Measurements from ENCODE around the gene PHC1.
A peak's percentile ranks its signal among the peaks of the same experiment; 100 is the strongest.
"Not testable (repeated sequence)": the region's sequence is repeated elsewhere in the genome, so short reads cannot be mapped to it uniquely, and the experiment has no call there.

The PHC1 gene

DNA sequence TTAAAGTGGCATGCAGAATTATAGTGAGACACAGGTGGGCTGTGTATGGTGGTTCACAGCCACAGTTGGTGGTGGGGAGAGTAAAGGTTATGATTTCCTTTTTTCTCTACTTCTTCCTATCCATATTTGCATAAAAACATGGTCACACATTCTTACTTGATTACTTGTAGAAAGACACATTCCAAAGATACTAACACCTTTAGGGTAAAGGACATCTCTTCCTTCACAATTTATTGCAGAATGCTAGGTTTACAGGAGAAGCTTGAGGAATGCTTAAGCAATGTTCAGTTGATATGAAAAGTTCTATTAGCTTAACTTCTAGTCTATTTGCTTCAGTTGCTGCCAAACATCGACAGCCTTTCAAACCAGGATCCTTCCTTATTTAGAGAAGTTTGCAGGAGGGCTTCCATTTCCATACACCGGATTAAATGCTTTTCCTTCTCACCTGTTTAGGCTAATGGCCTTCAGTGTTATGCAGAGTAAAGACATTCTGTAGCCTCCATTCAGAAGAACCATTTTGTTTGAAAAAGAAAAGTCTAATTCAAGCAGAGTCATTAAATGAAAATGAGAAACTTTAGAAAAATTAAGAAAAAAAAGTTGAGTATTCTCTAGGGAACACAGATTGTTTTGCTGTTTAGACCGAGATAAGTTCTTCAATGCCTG lies 2.6 kb upstream of the PHC1 start:
- DNase-seq (ENCODE audit: low read depth) = no peak

DNA sequence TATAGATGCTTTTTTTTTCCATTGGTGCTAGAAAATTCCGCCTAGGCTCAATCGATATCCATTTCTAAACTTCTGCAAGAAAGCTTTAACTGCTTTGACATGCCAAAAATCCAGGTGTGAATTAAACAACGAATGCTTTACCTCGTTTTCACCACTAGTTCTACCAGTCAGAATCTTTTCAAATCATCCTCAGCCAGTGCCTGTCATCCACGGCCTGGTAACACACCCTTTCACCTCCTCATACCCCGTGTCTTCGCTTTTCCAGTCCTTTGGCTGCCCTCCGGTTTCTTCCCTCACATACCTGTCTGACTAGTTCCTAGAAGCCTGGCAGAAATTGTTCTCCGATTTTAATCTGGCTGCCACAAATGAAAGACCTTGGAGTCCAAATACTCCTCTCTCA lies 1.4 kb upstream of the PHC1 start:
- DNase-seq (ENCODE audit: low read depth) = no peak

DNA sequence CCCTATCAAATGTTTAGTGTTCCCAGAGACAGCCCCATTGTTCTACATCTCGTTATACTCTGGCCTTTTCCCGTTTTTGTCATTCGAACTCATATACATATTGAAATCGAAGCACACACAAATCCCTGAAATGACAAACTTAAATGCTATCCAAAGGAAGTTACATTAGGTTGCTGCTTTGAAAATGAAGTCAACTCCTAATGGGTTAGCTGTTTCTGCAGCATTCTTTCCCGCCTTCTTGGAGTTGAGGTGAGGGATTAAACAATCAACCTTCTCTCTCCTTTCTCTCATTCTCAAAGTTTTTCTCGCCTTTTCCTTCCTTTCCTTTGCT lies 642 bp upstream of the PHC1 start:
- no peak for DNase-seq (ENCODE audit: low read depth)

DNA sequence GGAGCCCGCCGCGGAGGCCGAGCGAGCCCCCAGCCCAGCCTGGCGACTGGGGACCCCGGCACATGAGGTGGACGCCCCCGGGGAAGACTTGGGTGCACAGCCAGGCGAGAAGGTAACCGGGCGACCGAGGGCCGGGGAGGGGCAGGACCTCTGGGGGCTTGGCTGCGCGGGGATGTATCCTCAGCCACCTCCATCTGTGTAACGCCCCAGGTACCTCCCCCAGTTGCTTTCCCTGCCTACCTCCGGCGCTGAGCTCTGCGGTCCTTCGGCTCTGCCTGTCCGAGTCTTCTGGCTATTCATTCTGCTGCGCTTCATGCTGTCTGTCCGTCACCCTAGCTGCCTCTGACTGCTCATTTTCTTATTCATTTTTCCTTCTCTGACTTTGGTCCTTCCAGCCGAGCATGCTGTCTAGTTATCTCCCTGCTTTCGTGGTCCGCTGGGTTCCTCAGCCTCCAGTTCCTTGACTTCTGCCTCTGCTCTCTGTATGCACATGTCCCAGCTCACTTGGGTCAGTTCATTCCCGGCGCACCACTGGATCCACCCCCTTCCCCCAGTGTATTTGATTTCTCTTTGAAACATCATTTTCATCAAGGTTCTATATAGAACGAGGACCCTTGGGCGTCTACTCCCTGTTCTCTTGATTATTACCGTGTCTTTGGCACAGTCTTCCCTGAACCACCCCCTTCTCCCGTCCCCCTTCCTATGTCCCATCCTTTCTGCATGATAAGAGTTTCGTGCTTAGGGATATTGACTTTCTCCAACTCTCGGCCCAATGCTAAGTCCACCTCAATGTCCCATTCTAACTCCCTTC lies 612 bp downstream of the PHC1 start:
- DNase-seq (ENCODE audit: low read depth) = no peak

DNA sequence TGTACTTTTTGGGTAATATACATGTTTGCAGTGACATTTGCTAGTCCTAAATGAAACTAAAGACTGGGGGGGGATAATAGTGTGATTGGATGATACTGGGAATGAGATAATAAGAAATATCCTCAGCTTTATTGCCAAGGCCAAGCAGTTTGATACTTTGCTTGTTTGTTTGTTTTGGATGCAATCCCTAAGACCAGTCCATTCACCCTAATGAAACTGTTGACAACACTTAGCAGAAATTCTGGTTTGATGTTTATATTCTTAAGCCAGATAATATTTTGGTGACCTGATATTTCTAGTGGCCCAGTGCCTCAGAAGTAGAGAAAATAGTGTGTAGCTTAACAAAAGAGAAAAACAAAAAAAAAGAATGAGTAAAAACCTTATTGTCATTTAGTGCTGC lies 1.8 kb downstream of the PHC1 start:
- no peak for DNase-seq (ENCODE audit: low read depth)

DNA sequence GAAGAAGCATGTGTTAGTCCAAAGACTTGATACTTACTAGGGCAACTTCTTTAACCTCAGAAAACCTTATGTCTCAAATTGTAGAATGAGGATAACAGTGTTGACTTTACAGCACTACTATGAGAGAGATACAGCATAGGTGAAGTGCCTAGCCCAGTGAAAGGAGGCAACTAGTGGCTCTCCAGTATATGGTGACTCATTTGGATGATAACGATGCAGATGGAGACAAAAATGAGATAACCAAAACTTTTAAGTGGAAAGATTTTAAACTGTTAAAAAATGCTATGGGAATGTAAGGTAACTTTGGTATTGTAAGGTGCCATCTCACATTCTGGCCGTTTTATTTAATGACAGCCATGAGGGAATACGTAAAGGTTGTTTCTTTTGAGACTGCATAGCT lies 2.7 kb downstream of the PHC1 start:
- DNase-seq (ENCODE audit: low read depth) = no peak

DNA sequence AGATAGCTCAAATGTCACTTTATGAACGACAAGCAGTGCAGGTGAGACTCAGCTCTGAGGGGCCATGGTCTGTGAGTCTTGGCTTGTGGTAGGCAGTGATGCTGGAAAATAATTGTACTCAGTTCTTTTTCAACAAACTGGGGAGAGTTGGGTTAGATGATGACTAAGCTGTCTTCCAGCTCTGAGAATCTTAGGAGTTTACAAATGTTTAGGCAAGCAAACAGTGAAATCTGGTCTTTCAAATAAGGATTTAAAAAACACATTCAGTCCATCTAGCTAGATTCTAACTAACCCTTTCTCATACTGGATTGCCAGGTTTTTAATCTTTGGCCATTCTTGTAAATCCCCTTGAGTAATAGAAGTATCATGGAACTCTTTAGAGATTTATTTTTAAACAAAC lies 3.4 kb downstream of the PHC1 start:
- DNase-seq (ENCODE audit: low read depth) = no peak

DNA sequence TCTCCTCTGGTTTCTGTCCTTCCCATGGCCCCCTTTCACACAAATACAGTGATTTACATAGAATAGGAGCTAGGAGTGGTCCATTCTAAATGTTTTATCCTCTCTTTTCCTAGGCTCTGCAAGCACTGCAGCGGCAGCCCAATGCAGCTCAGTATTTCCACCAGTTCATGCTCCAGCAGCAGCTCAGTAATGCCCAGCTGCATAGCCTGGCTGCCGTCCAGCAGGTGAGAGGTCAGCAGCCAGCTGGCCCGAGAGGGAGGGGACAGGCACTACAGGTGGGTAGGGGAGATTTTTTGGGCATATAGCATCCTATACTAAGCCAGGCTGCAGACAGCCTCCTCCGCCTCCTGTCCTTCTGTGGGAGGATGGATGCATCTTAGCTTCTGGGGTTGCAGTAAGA lies 5.3 kb downstream of the PHC1 start:
- not testable (repeated sequence) for DNase-seq (ENCODE audit: low read depth)

DNA sequence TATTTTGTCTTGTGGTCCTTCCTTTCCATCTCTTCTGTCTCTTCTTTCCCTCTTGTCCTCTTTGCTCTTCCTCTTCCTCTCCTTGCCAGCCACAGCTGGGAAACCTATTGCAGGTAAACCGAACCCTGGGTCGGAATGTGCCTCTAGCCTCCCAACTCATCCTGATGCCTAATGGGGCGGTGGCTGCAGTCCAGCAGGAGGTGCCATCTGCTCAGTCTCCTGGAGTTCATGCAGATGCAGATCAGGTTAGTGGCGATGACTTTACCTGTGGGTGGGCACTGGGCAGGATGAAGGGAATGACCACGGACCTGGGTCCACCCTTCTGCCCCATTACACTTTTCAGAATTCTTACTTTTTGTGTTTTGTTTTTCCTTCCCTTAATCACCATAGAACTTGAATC lies 8.2 kb downstream of the PHC1 start:
- no peak for DNase-seq (ENCODE audit: low read depth)

DNA sequence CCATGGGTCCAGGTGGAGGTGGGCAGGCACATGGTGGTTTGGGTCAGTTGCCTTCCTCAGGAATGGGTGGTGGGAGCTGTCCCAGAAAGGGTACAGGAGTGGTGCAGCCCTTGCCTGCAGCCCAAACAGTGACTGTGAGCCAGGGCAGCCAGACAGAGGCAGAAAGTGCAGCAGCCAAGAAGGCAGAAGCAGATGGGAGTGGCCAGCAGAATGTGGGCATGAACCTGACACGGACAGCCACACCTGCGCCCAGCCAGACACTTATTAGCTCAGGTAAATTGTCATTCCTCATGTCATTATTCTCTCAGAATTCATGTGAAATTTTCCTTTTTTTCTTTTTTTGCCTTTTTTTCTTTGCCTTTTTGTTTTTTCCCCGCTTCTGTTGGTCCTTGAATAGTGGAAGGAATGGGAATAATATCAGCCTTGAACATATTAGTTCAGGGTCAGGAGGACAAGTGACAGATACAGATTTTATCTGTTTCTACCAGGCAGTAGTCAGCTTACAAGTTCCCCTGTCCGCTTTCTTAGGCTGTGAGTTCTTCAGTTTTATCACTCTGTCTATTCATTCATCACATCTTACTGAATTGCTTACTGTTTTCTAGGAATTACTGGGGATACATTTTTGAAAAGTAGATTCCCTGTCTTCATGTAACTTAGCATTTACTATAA lies 16.5 kb downstream of the PHC1 start:
- not testable (repeated sequence) for DNase-seq (ENCODE audit: low read depth)

DNA sequence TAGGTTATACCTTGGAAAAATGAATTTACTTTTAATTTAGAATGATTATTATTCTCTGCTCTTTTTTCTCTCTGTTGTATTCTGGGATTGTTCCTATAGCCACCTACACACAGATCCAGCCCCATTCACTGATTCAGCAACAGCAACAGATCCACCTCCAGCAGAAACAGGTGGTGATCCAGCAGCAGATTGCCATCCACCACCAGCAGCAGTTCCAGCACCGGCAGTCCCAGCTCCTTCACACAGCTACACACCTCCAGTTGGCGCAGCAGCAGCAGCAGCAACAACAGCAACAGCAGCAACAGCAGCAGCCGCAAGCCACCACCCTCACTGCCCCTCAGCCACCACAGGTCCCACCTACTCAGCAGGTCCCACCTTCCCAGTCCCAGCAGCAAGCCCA lies 18.2 kb downstream of the PHC1 start:
- DNase-seq (ENCODE audit: low read depth) = not testable (repeated sequence)

DNA sequence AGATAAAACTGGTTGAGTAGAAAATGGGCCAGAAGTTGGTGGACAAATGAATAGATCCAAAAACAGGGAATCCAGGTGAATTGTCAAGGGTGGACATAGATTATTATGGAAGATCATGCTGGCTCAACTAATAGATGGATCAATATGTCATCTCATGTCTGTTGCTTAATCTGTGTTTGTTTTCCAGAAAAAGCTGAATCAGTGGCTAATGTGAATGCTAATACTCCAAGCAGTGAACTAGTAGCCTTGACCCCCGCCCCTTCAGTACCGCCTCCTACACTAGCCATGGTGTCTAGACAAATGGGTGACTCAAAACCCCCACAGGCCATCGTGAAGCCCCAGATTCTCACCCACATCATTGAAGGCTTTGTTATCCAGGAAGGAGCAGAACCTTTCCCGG lies 19.8 kb downstream of the PHC1 start:
- DNase-seq (ENCODE audit: low read depth) = not testable (repeated sequence)

DNA sequence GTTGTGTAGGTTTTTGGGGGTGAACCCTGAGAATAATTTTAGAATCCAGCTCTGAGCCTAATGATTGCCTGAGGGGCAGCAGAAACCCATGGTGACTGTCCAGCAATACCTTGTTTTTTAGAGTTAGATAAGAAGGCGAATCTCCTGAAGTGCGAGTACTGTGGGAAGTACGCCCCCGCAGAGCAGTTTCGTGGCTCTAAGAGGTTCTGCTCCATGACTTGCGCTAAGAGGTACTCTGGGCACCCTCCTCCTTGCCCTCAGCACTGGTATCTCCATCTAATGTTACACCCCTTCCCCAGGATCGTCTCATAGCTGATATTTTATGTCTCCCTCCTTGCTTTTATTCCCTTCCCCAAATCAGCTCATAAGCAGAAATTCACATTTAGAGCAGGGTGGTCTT lies 22.4 kb downstream of the PHC1 start:
- no peak for DNase-seq (ENCODE audit: low read depth)

DNA sequence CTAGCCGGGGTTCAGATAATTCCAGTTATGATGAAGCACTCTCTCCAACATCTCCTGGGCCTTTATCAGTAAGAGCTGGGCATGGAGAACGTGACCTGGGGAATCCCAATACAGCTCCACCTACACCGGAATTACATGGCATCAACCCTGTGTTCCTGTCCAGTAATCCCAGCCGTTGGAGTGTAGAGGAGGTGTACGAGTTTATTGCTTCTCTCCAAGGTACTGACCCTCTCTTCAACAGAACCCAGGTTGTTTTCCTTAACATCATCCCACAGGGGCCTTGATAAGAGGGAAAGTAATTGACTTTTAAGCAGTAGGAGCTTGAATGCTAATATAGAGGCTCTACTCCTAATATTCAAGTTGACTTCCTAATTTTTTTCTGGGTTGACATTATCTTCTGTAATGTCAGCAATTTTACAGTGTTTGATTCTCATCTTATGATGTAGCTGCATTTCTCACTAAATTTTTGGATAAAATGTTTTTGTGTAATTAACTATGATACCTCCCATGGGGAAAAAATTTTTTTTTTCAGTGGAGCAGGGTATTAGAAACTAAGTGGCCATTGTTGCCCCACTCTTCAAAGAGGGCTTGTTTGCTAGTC lies 23.6 kb downstream of the PHC1 start:
- not testable (repeated sequence) for DNase-seq (ENCODE audit: low read depth)

DNA sequence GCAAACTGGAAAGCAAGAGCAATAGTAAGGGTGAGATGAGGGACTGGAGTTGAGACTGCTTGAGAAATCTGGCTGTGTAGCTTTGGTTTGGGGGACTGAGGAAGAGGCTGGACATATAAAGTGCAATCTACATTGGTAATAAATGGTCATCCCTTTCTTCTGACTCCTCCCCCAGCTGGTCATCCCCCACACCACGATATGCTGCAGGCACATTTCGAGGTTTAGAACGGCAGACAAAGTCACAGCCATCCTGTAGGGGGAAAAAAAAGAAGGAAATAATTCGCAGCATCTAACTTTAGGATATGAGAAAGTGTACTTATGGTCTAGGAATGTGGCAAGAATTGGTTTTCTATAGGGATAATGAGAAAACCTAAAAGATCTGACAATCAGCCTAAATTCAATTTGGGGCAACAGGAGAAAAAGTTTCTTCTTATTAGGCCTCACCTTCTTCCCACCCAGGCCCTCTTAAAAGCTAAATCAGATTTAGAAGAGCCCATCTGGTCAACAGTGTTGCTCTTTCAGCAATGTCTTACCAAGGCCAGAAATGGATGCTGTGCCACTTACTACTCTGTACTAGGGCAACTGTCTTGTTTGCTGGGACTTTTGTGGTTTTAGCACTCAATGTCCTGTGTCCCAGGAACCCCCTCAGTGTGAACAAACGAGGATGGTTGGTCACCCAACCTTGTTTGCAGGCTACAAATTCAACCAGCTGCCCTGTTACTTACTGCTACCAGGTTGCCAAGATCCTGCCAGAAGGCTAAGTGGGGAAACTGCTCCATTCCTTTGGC lies 27.6 kb downstream of the PHC1 start:
- no peak for DNase-seq (ENCODE audit: low read depth)

DNA sequence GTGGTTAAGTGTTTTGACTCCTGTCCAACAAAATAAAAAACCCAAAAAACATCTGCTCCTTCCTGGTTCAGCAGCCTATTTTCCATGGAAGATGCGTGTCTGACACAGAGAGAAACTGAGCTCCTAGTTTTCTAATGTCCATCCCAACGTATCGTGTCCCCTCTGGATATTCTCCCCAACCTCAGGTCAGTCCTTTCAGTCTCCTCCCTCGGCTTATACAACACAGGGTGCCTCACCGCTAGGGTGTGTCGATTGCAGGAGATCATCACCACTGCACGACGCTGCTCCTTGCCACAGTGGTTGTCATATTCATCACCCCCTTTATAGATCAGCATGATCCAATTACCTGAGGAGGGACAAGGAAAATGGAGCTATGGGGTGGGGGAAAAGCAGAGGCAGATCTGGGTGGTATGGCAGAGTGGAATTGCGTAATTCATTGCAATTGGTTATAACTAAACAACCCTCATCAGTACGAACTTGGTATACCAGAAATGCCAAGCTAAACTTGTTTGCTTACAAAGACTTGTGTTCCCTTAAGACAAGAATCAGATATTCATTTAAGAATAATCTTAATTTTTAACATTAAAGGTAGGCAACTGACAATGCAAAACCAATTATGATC lies 29.4 kb downstream of the PHC1 start:
- DNase-seq (ENCODE audit: low read depth) = no peak

DNA sequence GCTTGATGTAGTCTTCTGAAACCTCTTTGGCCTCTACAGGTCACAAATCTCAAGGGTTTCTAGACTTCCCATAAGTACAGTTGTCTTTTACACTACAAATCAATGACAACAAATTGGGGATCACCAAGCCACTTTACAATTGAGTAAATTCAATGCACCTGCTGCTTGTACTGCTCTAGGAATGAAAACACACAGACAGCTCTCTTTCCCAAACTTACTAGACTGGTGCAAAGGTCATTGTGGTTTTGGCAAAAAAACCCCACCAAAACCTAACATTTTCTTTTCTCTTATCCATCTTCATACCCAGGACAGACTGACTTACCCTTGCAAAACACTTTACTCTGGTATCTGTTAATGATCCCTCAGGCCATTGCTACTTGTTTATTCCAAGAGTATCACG lies 32.4 kb downstream of the PHC1 start:
- DNase-seq (ENCODE audit: low read depth) = no peak

DNA sequence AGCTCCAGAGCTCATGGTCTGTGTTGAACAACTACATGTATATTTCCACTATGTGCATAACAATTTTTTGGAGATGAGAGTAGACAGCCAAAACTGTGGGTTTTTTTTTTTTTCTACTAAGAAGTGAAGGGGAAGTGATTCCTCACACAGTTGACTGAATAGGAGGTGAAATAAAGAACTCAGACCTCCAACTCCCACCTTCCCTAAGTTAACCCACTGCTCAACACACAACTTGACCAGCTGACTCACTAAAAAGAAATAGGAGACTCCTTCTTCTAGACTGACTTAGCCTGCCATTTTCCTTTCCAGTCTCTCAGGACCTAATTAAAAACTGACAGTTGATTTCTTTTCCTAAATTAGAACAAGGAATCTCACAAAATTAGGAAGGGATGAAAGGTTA lies 33.4 kb downstream of the PHC1 start:
- no peak for DNase-seq (ENCODE audit: low read depth)

DNA sequence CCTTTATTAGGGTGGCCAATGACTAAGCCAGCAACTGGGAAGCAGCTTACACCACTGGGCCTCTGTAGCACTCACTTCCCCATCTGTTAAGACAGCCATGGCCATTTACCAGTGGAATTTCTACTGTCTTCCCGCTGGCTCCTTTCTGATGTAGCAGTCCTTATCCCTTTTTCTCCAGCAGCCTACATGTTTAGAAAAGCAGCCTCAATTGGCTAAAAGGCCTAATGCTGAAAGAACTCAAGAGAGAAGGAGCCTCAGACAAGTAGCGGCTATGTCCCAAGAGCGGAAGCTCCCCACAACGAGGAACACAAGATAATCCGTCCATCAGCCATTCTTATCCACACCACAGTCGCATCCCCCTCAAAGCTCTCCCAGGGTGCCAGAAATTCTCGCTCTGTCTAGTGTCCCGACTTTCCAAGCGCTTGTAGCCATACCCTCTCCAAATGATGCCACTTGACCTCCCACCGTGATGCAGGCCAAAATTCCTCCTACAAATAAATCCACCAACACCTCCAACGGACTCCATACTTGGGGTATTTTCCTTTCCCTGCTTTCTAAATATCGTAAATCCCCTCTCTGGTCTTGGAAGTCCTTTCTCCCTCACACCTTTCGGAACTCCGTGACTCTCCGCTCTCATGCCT lies 34.5 kb downstream of the PHC1 start:
- DNase-seq (ENCODE audit: low read depth) = no peak

DNA sequence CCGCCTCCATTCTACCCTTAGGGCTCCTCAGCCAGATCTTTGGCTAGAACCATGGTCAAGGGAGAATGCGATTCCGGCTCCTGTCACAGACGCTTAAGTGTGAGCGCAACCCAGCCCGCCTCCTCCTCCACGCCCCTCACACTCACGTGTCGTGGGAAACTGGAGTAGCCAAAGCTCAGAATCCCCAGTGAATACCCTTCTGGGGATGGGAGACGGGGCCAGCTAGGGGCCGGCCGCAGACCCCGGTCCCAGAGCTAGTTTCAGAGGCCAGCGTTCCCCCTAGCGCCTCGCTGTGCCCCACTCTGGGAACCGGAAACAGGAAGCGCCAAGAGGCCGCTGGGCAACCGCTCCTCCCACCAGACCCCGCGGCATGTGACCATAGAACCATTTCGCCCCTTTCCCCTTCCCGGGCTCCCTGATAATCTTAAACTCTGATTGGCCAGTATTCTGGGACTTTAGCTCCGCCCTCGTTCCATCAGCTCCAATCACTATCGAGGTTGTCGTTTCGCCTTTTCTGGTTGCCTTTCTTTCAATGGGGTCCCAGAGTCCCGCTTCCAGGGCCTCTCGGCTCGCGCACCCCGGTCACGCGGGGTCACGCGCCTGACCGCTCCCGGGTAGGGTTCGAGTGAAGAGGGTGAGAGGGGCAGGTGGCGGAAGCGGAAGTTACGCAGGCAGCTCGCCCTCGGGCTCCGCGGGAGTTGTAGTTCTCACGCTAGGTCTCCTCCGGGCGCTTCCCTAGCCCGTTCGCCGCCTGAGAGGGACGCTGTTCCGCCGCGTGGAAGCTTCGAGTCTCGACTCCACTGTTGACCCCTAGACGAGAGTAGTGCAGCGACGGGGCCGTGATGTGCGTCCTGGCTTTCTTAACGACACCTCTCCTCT lies 35.3 kb downstream of the PHC1 start, which contains the start of gene M6PR:
M6PR (minus strand) TSS at position 304 of the 879 bp plus-strand sequence. CDS start 3,241 bp downstream, outside the sequence.
- peak; percentile 85 for DNase-seq (ENCODE audit: low read depth)
